GM18867 (cell line): ENCODE results near the gene MGLL.

Experiments
- ATAC-seq: cut with Tn5 transposase; IDR thresholded peaks from one replicate; pipeline ENCODE4 v1.9.1; 2021; ENCODE audit warnings: mild to moderate bottlenecking, moderate library complexity; ENCODE audit not compliant: unreplicated experiment

MGLL gene

DNA sequence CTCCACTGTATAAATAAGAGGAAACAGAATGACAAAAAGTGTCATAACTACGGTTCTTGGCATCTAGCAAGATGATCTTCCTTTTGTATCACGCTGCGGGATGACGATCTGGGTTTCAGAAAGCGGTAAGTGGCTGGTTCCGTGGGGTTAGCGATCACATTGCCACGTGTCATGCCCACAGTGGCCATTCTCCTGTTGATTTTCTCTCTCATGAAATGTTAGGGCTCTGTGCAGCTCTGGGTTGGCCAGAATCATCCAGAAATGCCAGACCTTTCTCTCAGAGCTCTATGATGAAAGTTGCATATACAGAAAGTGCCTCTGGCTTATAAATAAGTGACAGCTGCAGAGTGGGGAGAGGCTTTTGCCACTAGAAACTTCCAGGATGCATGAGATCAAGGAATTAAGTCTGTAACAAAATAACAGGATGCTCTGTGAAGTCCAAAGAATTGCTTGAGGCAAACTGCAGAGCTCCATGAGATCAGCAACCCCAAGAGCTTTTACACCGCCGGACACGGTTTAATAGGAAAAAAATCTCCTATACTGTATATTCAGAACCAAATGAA is 78.0 kb downstream of the MGLL start:
- ATAC-seq = no peak

- ATAC-seq = no peak
Measured at GRCh38 chr3:127743351-127744252, 78.7 kb downstream of the MGLL start.

- ATAC-seq = no peak
Measured at GRCh38 chr3:127742580-127742979, 79.7 kb downstream of the MGLL start.

DNA sequence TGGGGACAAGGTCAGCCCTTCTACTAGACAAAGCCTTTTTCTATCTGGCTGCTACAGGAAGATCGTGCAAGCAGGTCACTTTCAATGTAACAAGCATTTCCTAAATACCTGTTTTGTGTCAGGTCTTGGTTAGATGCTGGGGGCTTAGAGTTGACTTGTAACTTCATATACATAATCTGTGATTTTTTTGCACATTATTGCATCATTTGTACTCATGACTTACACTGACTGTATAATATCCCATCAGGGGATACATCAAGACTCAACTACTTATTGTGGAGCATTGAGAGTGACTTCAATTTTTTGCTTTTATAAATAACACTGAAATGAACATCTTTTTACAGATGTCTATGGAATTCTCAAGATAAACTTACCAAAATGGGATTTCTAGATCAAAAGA is 80.6 kb downstream of the MGLL start:
- no peak for ATAC-seq

DNA sequence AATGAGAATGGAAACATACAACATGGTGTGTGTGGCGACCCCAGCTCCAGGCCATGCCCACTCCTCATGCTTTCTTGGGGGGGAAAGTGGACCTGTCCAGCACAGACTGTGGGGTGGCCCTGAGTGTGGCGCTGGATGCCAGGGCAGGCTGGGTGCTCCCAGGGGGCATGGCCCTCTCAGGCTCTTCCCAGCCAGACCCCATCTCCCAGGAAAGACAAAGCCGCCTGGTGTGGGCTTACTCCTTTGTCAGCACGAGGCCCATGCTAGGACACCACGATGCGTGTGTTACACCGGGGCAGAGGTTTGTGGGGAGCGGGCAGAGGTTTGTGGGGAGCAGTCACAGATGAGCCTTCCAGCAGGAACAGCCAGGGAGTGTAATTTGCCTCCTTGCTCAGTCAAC is 81.1 kb downstream of the MGLL start:
- no peak for ATAC-seq

DNA sequence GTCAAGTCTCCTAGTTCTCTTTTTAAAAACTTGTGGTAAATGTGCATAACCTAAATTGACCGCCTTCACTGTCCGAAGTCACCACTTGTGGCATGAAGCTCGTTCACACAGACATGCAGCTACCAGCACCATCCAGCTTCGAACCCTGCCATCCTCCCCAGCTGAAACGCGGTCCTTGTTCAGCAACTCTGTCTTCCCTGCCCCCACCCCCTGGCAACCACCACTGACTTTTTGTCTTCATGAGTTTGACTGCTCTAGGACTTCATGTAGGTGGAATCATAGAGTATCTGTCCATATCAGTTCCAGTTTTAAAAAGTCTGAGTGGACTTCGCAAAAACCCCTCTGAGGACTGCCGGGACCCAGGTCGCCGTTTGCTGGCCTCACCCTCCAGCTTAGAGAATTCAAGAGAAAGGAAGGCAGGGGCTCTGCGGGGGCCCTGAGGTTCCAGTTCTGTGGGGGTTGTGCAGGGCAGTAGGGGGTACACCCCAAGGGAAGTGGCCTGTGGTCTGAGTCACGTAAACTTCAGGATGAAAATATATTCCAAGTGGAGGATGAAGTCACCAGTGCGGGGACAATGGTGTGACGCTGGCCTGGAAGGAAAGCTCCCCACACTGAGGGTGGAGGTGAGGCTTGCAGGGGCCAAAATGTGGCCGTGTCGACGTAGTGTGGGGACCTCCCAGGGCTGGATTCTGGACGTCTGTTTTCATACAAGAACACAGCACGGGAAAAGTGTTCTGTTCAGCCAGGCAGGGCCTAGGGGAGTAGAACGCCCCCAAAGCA is 82.0 kb downstream of the MGLL start:
- ATAC-seq = no peak

DNA sequence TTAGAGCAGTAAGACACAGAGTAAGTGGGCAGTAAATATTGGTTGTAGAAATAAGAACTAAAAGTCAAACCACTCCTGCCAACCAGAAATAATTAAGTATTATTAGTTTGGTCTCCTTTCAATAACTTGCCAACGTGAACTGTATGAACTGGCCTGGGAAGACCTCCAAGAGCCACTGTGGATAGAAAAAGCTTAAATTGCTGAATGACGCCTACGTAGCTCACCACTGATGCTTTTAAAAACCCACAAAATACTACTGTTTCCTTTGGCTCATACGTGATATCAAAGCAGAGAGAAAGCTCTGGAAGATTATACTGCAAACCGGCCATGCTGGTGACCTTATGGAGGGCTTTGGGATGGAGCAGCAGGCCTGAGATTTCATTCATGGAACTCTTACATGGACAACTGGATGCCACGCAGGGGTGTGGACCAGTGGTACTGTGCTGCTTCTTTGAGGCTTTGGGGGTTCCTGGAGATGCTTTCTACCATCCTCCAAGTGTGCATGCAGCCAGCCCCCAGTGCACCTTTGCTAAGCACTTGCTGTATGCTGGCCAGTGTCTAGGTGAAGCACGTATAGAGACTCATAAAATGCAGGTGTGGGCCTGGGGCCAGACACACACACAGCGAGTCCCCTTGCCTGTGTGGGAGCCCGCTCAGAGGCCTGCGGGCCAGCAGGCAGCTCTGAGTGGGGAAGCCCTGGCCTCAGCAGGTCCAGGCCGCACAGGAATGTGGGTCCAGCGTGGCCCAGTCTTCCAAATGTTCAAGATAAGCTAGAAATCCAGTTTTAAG is 82.8 kb downstream of the MGLL start:
- ATAC-seq = no peak

GRCh38 chr3:127738192-127738840 is 84.0 kb downstream of the MGLL start:
- ATAC-seq = no peak

GRCh38 chr3:127736801-127737539 is 85.3 kb downstream of the MGLL start:
- no peak for ATAC-seq

- ATAC-seq = peak; percentile 69
Measured at GRCh38 chr3:127735767-127736693, 86.3 kb downstream of the MGLL start.

- ATAC-seq = no peak
Measured at GRCh38 chr3:127734754-127735473, 87.4 kb downstream of the MGLL start.

DNA sequence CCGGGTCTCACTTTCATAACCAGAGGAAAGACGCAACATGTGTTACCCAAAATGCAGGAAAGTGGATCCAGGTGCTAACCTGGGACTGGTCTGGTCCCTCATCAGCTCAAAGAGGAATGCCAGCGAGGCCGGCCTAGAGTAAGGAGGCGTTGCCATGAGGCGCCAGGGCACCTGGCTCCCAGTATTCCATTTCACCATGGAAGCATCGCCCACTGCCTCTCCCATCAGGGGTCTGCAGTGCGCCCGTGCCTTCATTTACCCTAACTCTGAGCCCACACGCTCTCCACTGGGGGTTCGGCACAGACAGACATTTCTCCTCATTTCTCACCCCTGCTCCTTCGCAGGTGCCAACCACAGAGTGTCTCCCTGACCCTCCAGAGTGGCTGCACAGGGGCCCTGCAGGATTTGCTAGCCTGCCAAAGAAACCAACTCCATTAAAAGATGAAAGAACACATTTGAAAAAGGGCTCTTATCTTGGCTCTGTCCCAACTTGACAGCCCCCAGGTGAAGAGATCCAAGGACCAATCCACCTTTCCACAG is 88.1 kb downstream of the MGLL start:
- ATAC-seq = no peak

- no peak for ATAC-seq
Measured at GRCh38 chr3:127733781-127734180, 88.5 kb downstream of the MGLL start.

GRCh38 chr3:127732879-127733350 is 89.4 kb downstream of the MGLL start:
- no peak for ATAC-seq

GRCh38 chr3:127732303-127732702 is 90.0 kb downstream of the MGLL start:
- no peak for ATAC-seq

- no peak for ATAC-seq
Measured at GRCh38 chr3:127731546-127732289, 90.6 kb downstream of the MGLL start.
